HepG2 (cell line): ENCODE results near the gene CNOT6. TPM values are rescaled to one million over a fixed set of nuclear protein-coding genes. Genes with fewer than 3 reads are reported as not detected.
A peak's percentile ranks its signal among the peaks of the same experiment; 100 is the strongest.
"Not testable (repeated sequence)": the region's sequence is repeated elsewhere in the genome, so short reads cannot be mapped to it uniquely, and the experiment has no call there.

Experiments used
- ATAC-seq: fragments of 200-7000 bp; cut with Tn5 transposase; 3 replicates; pipeline ENCODE4 v1.9.1; 2020; ENCODE audit warnings: mild to moderate bottlenecking, moderate library complexity
- BruUV-seq: library from RNA; stranded (reverse); fragments of 400-500 nt; replicated peaks from 2 replicates; lab custom pipeline; 2021; lab: Mats Ljungman, UMichigan
- CTCF ChIA-PET: fragments of 300-600 bp; formaldehyde crosslinking; extraction: SDS; loops from one replicate; lab custom pipeline; 2021; ENCODE audit warnings: low total read pairs, inconsistent platforms, low intra/inter-chr PET ratio; lab: Yijun Ruan, JAX
- POLR2A ChIA-PET: fragments of 350-600 bp; sonication (Branson Sonifier 250); formaldehyde crosslinking; loops from one replicate; lab custom pipeline; 2020; ENCODE audit warnings: antibody characterized with exemption, inconsistent platforms; lab: Yijun Ruan, JAX
- DNase-seq: peaks from one replicate; pipeline ENCODE4 v3.0.0-alpha.2; 2015; ENCODE audit warnings: low spot score
- FAIRE-seq: peaks from 3 replicates; lab custom pipeline; 2011; peaks lifted over from hg19 to GRCh38; lab: Jason Lieb, UNC
- H2AFZ ChIP-seq: one replicate; pipeline ENCODE4 v1.6.1; 2011; ENCODE audit warnings: low read length, inconsistent platforms
- H3K27ac ChIP-seq: fragments of 300-600 bp; 3 replicates; pipeline ENCODE4 v1.8.0; 2011; ENCODE audit warnings: mixed run types, mild to moderate bottlenecking, mixed read lengths, low read length, inconsistent platforms; ENCODE audit not compliant: insufficient read depth; ENCODE audit errors: extremely low read length
- H3K27me3 ChIP-seq, 2 experiments: fragments of 200-600 bp in 1 of 2; 2 replicates in 1 of 2; 3 replicates in 1 of 2; pipeline versions ENCODE4 v1.6.0 to v1.8.0; 2011; ENCODE audit warnings: low read length in 2 of 2, mild to moderate bottlenecking in 2 of 2, moderate library complexity in 2 of 2, inconsistent platforms in 1 of 2; ENCODE audit not compliant: insufficient read depth in 2 of 2, control insufficient read depth in 1 of 2
- H3K36me3 ChIP-seq, 2 experiments: fragments of 200-600 bp in 1 of 2; replicated peaks in 1 of 2; 2 replicates in 1 of 2; 3 replicates in 1 of 2; pipeline versions ENCODE4 v1.5.1 to v1.8.0; 2011; ENCODE audit warnings: low read length in 2 of 2, inconsistent platforms in 1 of 2; ENCODE audit not compliant: insufficient read depth in 2 of 2, control insufficient read depth in 1 of 2
- H3K4me1 ChIP-seq: 2 replicates; pipeline ENCODE4 v1.5.1; 2012; ENCODE audit warnings: low read length, inconsistent platforms; ENCODE audit not compliant: insufficient read depth
- H3K4me2 ChIP-seq: 2 replicates; pipeline ENCODE4 v1.6.0; 2011; ENCODE audit warnings: low read depth, low read length, inconsistent platforms
- H3K4me3 ChIP-seq, 3 experiments: fragments of 200-600 bp in 1 of 3; sonication (generic), shearing (Covaris generic) in 1 of 3; replicated peaks in 1 of 3; 2 replicates each; pipeline ENCODE4 v1.5.1; 2011 to 2016; ENCODE audit warnings: low read length in 3 of 3, inconsistent platforms in 2 of 3, low read depth in 2 of 3, mild to moderate bottlenecking in 2 of 3, control low read depth in 1 of 3, mixed read lengths in 1 of 3; ENCODE audit not compliant: insufficient read depth in 1 of 3
- H3K79me2 ChIP-seq: one replicate; pipeline ENCODE4 v1.6.1; 2011; ENCODE audit warnings: low read length, inconsistent platforms; ENCODE audit not compliant: insufficient read depth
- H3K9ac ChIP-seq: 2 replicates; pipeline ENCODE4 v1.6.0; 2011; ENCODE audit warnings: mild to moderate bottlenecking, low read depth, low read length, inconsistent platforms; ENCODE audit not compliant: insufficient read depth
- H3K9me3 ChIP-seq: 2 replicates; pipeline ENCODE4 v1.5.1; 2012; ENCODE audit warnings: mild to moderate bottlenecking, low read length
- H4K20me1 ChIP-seq: 2 replicates; pipeline ENCODE4 v1.6.0; 2011; ENCODE audit warnings: inconsistent platforms, mild to moderate bottlenecking, low read length, moderate library complexity; ENCODE audit not compliant: insufficient read depth
- MED13 ChIP-seq: sonication (generic); formaldehyde crosslinking; IDR thresholded peaks from 2 replicates; pipeline ENCODE4 v1.5.0; 2020; ENCODE audit warnings: missing genetic modification reagents
- TOPORS ChIP-seq: sonication (generic); formaldehyde crosslinking; IDR thresholded peaks from 2 replicates; pipeline ENCODE4 v1.8.0; 2023; ENCODE audit warnings: mild to moderate bottlenecking, missing genetic modification reagents
- ZNF121 ChIP-seq: sonication (generic); formaldehyde crosslinking; IDR thresholded peaks from 2 replicates; pipeline ENCODE4 v1.5.0; 2020; ENCODE audit warnings: mild to moderate bottlenecking, missing genetic modification reagents
- ZNF557 ChIP-seq: sonication (generic); formaldehyde crosslinking; IDR thresholded peaks from 2 replicates; pipeline ENCODE4 v1.4.0; 2020; ENCODE audit warnings: missing genetic modification reagents
- WGBS: methylation state at CpG from one replicate; pipeline ENCODE4 v1.1.6; 2017; ENCODE audit warnings: low lambda C conversion rate; 5-methylcytosine and 5-hydroxymethylcytosine counted together
- in situ Hi-C: cut with HindIII; loops from 2 replicates; pipeline ENCODE4 v1.10.0; 2017; ENCODE audit warnings: low pct_unique_long_range_greater_than_20kb; ENCODE audit not compliant: extremely low pct_ligation_motif_present
- intact Hi-C: fragments of 100-400 bp; cut with micrococcal nuclease; formaldehyde crosslinking; loops from one replicate; pipeline ENCODE4 v1.10.0; 2022; ENCODE audit not compliant: unreplicated experiment
- polyA plus RNA-seq, 8 experiments: library from polyadenylated mRNA; depleted of rRNA in 3 of 8; stranded (reverse) in 7 of 8; unstranded in 1 of 8; fragments of >200 nt; fragmentation: Illumina TruSeq in 4 of 8; extraction: Trizol in 4 of 8; gene quantifications; 2 replicates each; pipeline versions ENCODE4 v1.2.1 to v1.2.3, GENCODE V29; 2011 to 2016; ENCODE audit warnings: low read depth in 4 of 8, missing spikeins in 1 of 8, mixed read lengths in 1 of 8; ENCODE audit not compliant: insufficient read depth in 1 of 8
- total RNA-seq, 5 experiments: library from RNA; depleted of rRNA; stranded (reverse); fragments of >200 nt; fragmentation: Illumina TruSeq; extraction: Trizol; gene quantifications; 2 replicates each; pipeline ENCODE4 v1.2.3, GENCODE V29; 2016; ENCODE audit warnings: low read depth in 1 of 5
- TF ChIP-seq, protein P1 (sequence below), 2 experiments: sonication (generic) in 1 of 2; formaldehyde crosslinking in 1 of 2; IDR thresholded peaks; 2 replicates each; pipeline versions ENCODE4 v1.4.0 to v1.6.1; 2018 to 2020; ENCODE audit warnings: missing genetic modification reagents in 2 of 2, borderline replicate concordance in 1 of 2, low read depth in 1 of 2, mild to moderate bottlenecking in 1 of 2, missing biosample characterization in 1 of 2
- TF ChIP-seq, protein P2 (sequence below): sonication (generic); formaldehyde crosslinking; IDR thresholded peaks from 2 replicates; pipeline ENCODE4 v1.5.0; 2020; ENCODE audit warnings: mild to moderate bottlenecking, missing genetic modification reagents
- TF ChIP-seq, protein P3 (sequence below): sonication (generic); formaldehyde crosslinking; IDR thresholded peaks from 2 replicates; pipeline ENCODE4 v1.4.0; 2020; ENCODE audit warnings: missing genetic modification reagents

Gene CNOT6
- total and polyA plus RNA-seq, 2 of the 13 experiments (the other 11 are each of a cell fraction or from before 2014, with no cell fraction given), result 8.8 to 9.1 TPM

DNA sequence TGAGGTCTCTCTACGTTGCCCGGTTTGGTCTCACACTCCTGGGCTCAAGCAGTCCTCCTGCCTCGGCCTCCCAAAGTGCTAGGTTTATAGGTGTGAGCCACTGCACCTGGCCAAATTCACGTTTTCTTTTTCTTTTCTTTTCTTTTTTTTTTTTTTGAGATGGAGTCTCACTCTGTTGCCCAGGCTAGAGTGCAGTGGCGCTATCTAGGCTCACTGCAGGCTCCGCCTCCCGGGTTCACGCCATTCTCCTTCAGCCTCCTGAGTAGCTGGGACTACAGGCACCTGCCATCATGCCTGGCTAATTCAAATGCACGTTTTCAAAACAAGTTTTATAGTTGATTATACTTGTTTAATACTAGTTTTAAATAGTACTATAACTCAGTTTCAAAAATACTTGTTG, 6.1 kb downstream of the CNOT6 start:
- ATAC-seq, POLR2A ChIA-PET: not testable (repeated sequence)
- 97% methylated on average over 9 of the region's 9 CpGs for WGBS

DNA sequence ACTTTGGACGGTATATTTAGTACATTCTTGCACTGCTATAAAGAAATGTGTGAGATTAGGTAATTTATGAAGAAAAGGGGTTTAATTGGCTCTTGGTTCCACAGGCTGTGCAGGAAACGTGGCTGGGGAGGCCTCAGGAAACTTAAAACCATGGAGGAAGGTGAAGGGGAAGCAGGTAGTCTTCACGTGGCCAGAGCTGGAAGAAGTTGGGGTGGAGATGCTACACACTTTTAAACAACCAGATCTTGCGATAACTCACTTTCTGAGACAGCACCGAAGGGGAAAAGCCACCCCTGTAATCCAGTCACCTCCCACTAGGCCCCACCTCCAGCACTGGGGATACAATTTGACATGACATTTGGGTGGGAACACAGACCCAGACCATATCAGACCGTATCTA, 13.5 kb downstream of the CNOT6 start:
- Histone ChIP-seq H3K4me3 (no peak overlapping the region), H3K27ac (no peak overlapping the region), H3K27me3 (no peaks in the 10 kb centered on the region), H3K9me3 (no peaks in the 10 kb centered on the region), H3K9ac (no peak overlapping the region), H3K4me1 (peaks cover 15% of the 10 kb centered on the region), H4K20me1 (peaks cover 23% of the 10 kb centered on the region; the same call in 1 of the 2 replicates), H3K79me2 (peaks cover 62% of the 10 kb centered on the region), H3K4me2 (no peak overlapping the region), H2AFZ (no peak overlapping the region), H3K36me3 (peaks cover 0 to 3% of the 10 kb centered on the region in 2 experiments; a peak in 3 of 5 replicates)
- 79% methylated on average over 6 of the region's 6 CpGs for whole genome bisulfite sequencing
- ChIA-PET CTCF (no interaction called here), POLR2A (no interaction called here)
- TF ChIP-seq MED13, result no peak
- no peak for TF ChIP-seq ZNF557
- no peak for TF ChIP-seq TOPORS
- TF ChIP-seq, protein P1, sequence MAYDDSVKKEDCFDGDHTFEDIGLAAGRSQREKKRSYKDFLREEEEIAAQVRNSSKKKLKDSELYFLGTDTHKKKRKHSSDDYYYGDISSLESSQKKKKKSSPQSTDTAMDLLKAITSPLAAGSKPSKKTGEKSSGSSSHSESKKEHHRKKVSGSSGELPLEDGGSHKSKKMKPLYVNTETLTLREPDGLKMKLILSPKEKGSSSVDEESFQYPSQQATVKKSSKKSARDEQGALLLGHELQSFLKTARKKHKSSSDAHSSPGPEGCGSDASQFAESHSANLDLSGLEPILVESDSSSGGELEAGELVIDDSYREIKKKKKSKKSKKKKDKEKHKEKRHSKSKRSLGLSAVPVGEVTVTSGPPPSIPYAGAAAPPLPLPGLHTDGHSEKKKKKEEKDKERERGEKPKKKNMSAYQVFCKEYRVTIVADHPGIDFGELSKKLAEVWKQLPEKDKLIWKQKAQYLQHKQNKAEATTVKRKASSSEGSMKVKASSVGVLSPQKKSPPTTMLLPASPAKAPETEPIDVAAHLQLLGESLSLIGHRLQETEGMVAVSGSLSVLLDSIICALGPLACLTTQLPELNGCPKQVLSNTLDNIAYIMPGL (CRISPR knock-in tag; IDR thresholded peaks at IDR 0.05; ENCODE audit: borderline replicate concordance in 1 of 2, low read depth in 1 of 2), result no peak
- TF ChIP-seq, protein P2, sequence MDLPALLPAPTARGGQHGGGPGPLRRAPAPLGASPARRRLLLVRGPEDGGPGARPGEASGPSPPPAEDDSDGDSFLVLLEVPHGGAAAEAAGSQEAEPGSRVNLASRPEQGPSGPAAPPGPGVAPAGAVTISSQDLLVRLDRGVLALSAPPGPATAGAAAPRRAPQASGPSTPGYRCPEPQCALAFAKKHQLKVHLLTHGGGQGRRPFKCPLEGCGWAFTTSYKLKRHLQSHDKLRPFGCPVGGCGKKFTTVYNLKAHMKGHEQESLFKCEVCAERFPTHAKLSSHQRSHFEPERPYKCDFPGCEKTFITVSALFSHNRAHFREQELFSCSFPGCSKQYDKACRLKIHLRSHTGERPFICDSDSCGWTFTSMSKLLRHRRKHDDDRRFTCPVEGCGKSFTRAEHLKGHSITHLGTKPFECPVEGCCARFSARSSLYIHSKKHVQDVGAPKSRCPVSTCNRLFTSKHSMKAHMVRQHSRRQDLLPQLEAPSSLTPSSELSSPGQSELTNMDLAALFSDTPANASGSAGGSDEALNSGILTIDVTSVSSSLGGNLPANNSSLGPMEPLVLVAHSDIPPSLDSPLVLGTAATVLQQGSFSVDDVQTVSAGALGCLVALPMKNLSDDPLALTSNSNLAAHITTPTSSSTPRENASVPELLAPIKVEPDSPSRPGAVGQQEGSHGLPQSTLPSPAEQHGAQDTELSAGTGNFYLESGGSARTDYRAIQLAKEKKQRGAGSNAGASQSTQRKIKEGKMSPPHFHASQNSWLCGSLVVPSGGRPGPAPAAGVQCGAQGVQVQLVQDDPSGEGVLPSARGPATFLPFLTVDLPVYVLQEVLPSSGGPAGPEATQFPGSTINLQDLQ (CRISPR knock-in tag), result no peak
- intact Hi-C loops (no loop called here), in situ Hi-C loops (no loop called here)
- FAIRE-seq (no peak), ATAC-seq (no peak), DNase-seq (no peak)
- BruUV-seq, result no TSS peak

More for the DNA sequence above, 6.1 kb downstream of the CNOT6 start:
- H3K4me3 ChIP-seq, H3K9me3 ChIP-seq, H2AFZ ChIP-seq, H3K27me3 ChIP-seq, CTCF ChIA-PET, H3K36me3 ChIP-seq, H3K9ac ChIP-seq, FAIRE-seq, H3K27ac ChIP-seq, intact Hi-C loops, H3K4me2 ChIP-seq, BruUV-seq, DNase-seq, in situ Hi-C loops: not testable (repeated sequence)
- peaks cover 46% of the 10 kb centered on the region for H3K4me1 ChIP-seq
- H3K79me2 ChIP-seq, result peaks cover 84% of the 10 kb centered on the region
- peak; percentile 54 for TF ChIP-seq ZNF121
- TF ChIP-seq, protein P3, sequence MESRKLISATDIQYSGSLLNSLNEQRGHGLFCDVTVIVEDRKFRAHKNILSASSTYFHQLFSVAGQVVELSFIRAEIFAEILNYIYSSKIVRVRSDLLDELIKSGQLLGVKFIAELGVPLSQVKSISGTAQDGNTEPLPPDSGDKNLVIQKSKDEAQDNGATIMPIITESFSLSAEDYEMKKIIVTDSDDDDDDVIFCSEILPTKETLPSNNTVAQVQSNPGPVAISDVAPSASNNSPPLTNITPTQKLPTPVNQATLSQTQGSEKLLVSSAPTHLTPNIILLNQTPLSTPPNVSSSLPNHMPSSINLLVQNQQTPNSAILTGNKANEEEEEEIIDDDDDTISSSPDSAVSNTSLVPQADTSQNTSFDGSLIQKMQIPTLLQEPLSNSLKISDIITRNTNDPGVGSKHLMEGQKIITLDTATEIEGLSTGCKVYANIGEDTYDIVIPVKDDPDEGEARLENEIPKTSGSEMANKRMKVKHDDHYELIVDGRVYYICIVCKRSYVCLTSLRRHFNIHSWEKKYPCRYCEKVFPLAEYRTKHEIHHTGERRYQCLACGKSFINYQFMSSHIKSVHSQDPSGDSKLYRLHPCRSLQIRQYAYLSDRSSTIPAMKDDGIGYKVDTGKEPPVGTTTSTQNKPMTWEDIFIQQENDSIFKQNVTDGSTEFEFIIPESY, result peak; percentile 60; the same call in 1 of the 2 replicates
- H4K20me1 ChIP-seq, result peaks cover 36% of the 10 kb centered on the region
